HepG2 (cell line): ENCODE measurements around the gene BABAM1. TPM values are rescaled to one million over a fixed set of nuclear protein-coding genes. Genes with fewer than 3 reads are reported as not detected.
A peak's percentile ranks its signal among the peaks of the same experiment; 100 is the strongest.

Source experiments
- ATAC-seq: fragments of 200-7000 bp; cut with Tn5 transposase; 3 replicates; pipeline ENCODE4 v1.9.1; 2020; ENCODE audit warnings: mild to moderate bottlenecking, moderate library complexity
- BruUV-seq: library from RNA; stranded (reverse); fragments of 400-500 nt; replicated peaks from 2 replicates; lab custom pipeline; 2021; lab: Mats Ljungman, UMichigan
- CTCF ChIA-PET: fragments of 300-600 bp; formaldehyde crosslinking; extraction: SDS; loops from one replicate; lab custom pipeline; 2021; ENCODE audit warnings: low total read pairs, inconsistent platforms, low intra/inter-chr PET ratio; lab: Yijun Ruan, JAX
- POLR2A ChIA-PET: fragments of 350-600 bp; sonication (Branson Sonifier 250); formaldehyde crosslinking; loops from one replicate; lab custom pipeline; 2020; ENCODE audit warnings: antibody characterized with exemption, inconsistent platforms; lab: Yijun Ruan, JAX
- DNase-seq: peaks from one replicate; pipeline ENCODE4 v3.0.0-alpha.2; 2015; ENCODE audit warnings: low spot score
- FAIRE-seq: peaks from 3 replicates; lab custom pipeline; 2011; peaks lifted over from hg19 to GRCh38; lab: Jason Lieb, UNC
- H2AFZ ChIP-seq: one replicate; pipeline ENCODE4 v1.6.1; 2011; ENCODE audit warnings: low read length, inconsistent platforms
- H3K27ac ChIP-seq: fragments of 300-600 bp; 3 replicates; pipeline ENCODE4 v1.8.0; 2011; ENCODE audit warnings: mixed run types, mild to moderate bottlenecking, mixed read lengths, low read length, inconsistent platforms; ENCODE audit not compliant: insufficient read depth; ENCODE audit errors: extremely low read length
- H3K27me3 ChIP-seq, 2 experiments: fragments of 200-600 bp in 1 of 2; 2 replicates in 1 of 2; 3 replicates in 1 of 2; pipeline versions ENCODE4 v1.6.0 to v1.8.0; 2011; ENCODE audit warnings: low read length in 2 of 2, mild to moderate bottlenecking in 2 of 2, moderate library complexity in 2 of 2, inconsistent platforms in 1 of 2; ENCODE audit not compliant: insufficient read depth in 2 of 2, control insufficient read depth in 1 of 2
- H3K36me3 ChIP-seq, 2 experiments: fragments of 200-600 bp in 1 of 2; replicated peaks in 1 of 2; 2 replicates in 1 of 2; 3 replicates in 1 of 2; pipeline versions ENCODE4 v1.5.1 to v1.8.0; 2011; ENCODE audit warnings: low read length in 2 of 2, inconsistent platforms in 1 of 2; ENCODE audit not compliant: insufficient read depth in 2 of 2, control insufficient read depth in 1 of 2
- H3K4me1 ChIP-seq: 2 replicates; pipeline ENCODE4 v1.5.1; 2012; ENCODE audit warnings: low read length, inconsistent platforms; ENCODE audit not compliant: insufficient read depth
- H3K4me2 ChIP-seq: 2 replicates; pipeline ENCODE4 v1.6.0; 2011; ENCODE audit warnings: low read depth, low read length, inconsistent platforms
- H3K4me3 ChIP-seq, 3 experiments: fragments of 200-600 bp in 1 of 3; sonication (generic), shearing (Covaris generic) in 1 of 3; replicated peaks in 1 of 3; 2 replicates each; pipeline ENCODE4 v1.5.1; 2011 to 2016; ENCODE audit warnings: low read length in 3 of 3, inconsistent platforms in 2 of 3, low read depth in 2 of 3, mild to moderate bottlenecking in 2 of 3, control low read depth in 1 of 3, mixed read lengths in 1 of 3; ENCODE audit not compliant: insufficient read depth in 1 of 3
- H3K79me2 ChIP-seq: one replicate; pipeline ENCODE4 v1.6.1; 2011; ENCODE audit warnings: low read length, inconsistent platforms; ENCODE audit not compliant: insufficient read depth
- H3K9ac ChIP-seq: 2 replicates; pipeline ENCODE4 v1.6.0; 2011; ENCODE audit warnings: mild to moderate bottlenecking, low read depth, low read length, inconsistent platforms; ENCODE audit not compliant: insufficient read depth
- H3K9me3 ChIP-seq: 2 replicates; pipeline ENCODE4 v1.5.1; 2012; ENCODE audit warnings: mild to moderate bottlenecking, low read length
- H4K20me1 ChIP-seq: 2 replicates; pipeline ENCODE4 v1.6.0; 2011; ENCODE audit warnings: inconsistent platforms, mild to moderate bottlenecking, low read length, moderate library complexity; ENCODE audit not compliant: insufficient read depth
- CAMTA2 ChIP-seq: sonication (generic); formaldehyde crosslinking; IDR thresholded peaks from 2 replicates; pipeline ENCODE4 v1.4.0; 2020; ENCODE audit warnings: mild to moderate bottlenecking, missing genetic modification reagents, borderline replicate concordance
- FOXA1 ChIP-seq, 2 experiments: fragments of 450-650 bp in 1 of 2; sonication (generic) in 1 of 2; formaldehyde crosslinking in 1 of 2; IDR thresholded peaks; 2 replicates each; pipeline versions ENCODE4 v1.4.0 to v1.6.1; 2016 to 2020; ENCODE audit warnings: missing genetic modification reagents in 1 of 2
- HNF4A ChIP-seq: sonication (generic); formaldehyde crosslinking; IDR thresholded peaks from 2 replicates; pipeline ENCODE4 v1.4.0; 2020; ENCODE audit warnings: missing genetic modification reagents
- NCOR1 ChIP-seq: fragments of 200-600 bp; sonication (generic); IDR thresholded peaks from 2 replicates; pipeline ENCODE4 v1.7.0; 2017; ENCODE audit warnings: antibody characterized with exemption, low read length, borderline replicate concordance
- RXRB ChIP-seq: IDR thresholded peaks from 2 replicates; pipeline ENCODE4 v1.6.1; 2016; ENCODE audit warnings: borderline replicate concordance, missing genetic modification reagents, missing compliant biosample characterization
- SMC3 ChIP-seq: IDR thresholded peaks from 2 replicates; pipeline ENCODE4 v1.6.1; 2011; ENCODE audit warnings: low read length, improper control_type of control experiment
- SOX13 ChIP-seq, 3 experiments: fragments of 450-650 bp in 1 of 3; sonication (generic) in 1 of 3; formaldehyde crosslinking in 1 of 3; IDR thresholded peaks in 2 of 3; conservative IDR thresholded peaks in 1 of 3; 2 replicates each; pipeline versions ENCODE4 v1.5.0 to v1.6.1; 2016 to 2020; ENCODE audit warnings: antibody characterized with exemption in 1 of 3, mild to moderate bottlenecking in 1 of 3, missing compliant biosample characterization in 1 of 3, missing genetic modification reagents in 1 of 3, moderate library complexity in 1 of 3
- SYNCRIP ChIP-seq: fragments of 200-400 bp; formaldehyde crosslinking; IDR thresholded peaks from 2 replicates; pipeline ENCODE4 v1.6.1; 2018; ENCODE audit warnings: mild to moderate bottlenecking, low read depth, low read length; ENCODE audit not compliant: insufficient read depth
- ZNF367 ChIP-seq: sonication (generic); formaldehyde crosslinking; IDR thresholded peaks from 2 replicates; pipeline ENCODE4 v1.4.0; 2020; ENCODE audit warnings: missing genetic modification reagents, borderline replicate concordance
- ZNF670 ChIP-seq: sonication (generic); formaldehyde crosslinking; IDR thresholded peaks from 2 replicates; pipeline ENCODE4 v1.8.0; 2022; ENCODE audit warnings: mild to moderate bottlenecking, missing genetic modification reagents, borderline replicate concordance
- WGBS: methylation state at CpG from one replicate; pipeline ENCODE4 v1.1.6; 2017; ENCODE audit warnings: low lambda C conversion rate; 5-methylcytosine and 5-hydroxymethylcytosine counted together
- in situ Hi-C: cut with HindIII; loops from 2 replicates; pipeline ENCODE4 v1.10.0; 2017; ENCODE audit warnings: low pct_unique_long_range_greater_than_20kb; ENCODE audit not compliant: extremely low pct_ligation_motif_present
- intact Hi-C: fragments of 100-400 bp; cut with micrococcal nuclease; formaldehyde crosslinking; loops from one replicate; pipeline ENCODE4 v1.10.0; 2022; ENCODE audit not compliant: unreplicated experiment
- polyA plus RNA-seq, 8 experiments: library from polyadenylated mRNA; depleted of rRNA in 3 of 8; stranded (reverse) in 7 of 8; unstranded in 1 of 8; fragments of >200 nt; fragmentation: Illumina TruSeq in 4 of 8; extraction: Trizol in 4 of 8; gene quantifications; 2 replicates each; pipeline versions ENCODE4 v1.2.1 to v1.2.3, GENCODE V29; 2011 to 2016; ENCODE audit warnings: low read depth in 4 of 8, missing spikeins in 1 of 8, mixed read lengths in 1 of 8; ENCODE audit not compliant: insufficient read depth in 1 of 8
- total RNA-seq, 5 experiments: library from RNA; depleted of rRNA; stranded (reverse); fragments of >200 nt; fragmentation: Illumina TruSeq; extraction: Trizol; gene quantifications; 2 replicates each; pipeline ENCODE4 v1.2.3, GENCODE V29; 2016; ENCODE audit warnings: low read depth in 1 of 5
- TF ChIP-seq, protein P1 (sequence below): sonication (generic); formaldehyde crosslinking; IDR thresholded peaks from 2 replicates; pipeline ENCODE4 v1.5.0; 2020; ENCODE audit warnings: mild to moderate bottlenecking, low read depth, missing genetic modification reagents, borderline replicate concordance

BABAM1 gene
- total and polyA plus RNA-seq, 2 of the 13 experiments (the other 11 are each of a cell fraction or from before 2014, with no cell fraction given), result 70.0 to 82.0 TPM

DNA sequence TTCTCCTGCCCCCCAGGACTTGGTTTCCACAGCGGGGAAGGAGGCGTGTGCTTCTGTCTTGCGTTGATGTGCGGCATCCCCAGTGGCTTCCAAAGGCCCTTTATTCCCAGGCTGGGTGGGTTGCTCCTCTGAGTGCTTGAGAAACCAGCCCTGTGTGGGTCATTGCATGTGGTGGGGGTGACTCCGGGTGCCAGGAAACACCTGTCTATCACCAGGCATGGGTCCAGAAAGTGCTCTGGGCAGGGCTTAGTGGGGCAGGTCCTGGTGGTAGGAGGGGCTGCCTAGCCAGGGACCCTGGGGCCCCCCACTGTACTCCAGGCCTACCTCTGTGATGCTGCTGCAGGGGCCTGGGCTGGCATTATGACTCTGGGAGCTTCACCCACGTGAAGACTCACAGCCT, 51.7 kb downstream of the BABAM1 start (continued):
- TF ChIP-seq ZNF367 (CRISPR knock-in tag) (no peak), SYNCRIP (no peak), FOXA1 (IDR thresholded peaks at IDR 0.05) (no peak), FOXA1 (CRISPR knock-in tag; IDR thresholded peaks at IDR 0.05) (no peak), ZNF670 (CRISPR knock-in tag) (no peak), SMC3 (no peak)
- TF ChIP-seq, all 625 proteins: peak for 0

DNA sequence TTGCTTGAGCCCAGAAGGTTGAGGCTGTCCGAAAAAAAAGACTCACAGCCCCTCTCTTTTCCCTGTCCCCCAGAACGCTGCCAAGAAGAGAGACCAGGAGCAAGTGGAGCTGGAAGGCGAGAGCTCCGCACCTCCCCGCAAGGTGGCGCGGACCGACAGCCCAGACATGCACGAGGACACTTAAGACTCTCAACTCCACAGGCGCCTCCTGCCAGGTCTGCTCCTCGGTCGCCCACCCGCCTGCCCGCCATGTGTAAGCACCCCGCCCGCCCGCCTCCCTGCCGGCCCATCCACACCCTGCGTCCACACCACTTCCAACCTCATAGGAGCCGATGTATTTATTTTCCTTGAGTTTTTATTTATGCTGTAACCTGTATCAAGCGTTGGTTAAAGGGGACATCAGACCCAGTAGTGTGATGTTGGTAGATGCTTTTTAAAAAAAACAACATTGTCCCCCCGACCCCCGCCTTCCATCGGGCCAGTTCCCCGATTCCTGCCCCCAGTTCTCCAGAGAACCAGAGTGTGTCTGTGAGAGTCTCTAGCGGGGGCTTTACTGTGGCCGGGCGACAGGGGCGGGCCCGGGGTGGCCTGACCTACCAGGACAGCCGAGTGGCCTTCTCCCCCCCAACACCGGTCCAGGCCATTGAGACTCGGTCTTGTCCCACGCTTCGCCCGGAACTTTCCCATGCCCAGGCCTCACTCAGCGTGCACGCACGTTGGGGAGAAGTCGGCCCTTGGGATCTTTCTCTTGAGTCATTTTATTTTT, 52.4 kb downstream of the BABAM1 start:
- TSS peak; percentile 53 for BruUV-seq
- Histone ChIP-seq H3K4me2 (no peak overlapping the region), H3K9me3 (no peaks in the 10 kb centered on the region), H3K4me1 (no peaks in the 10 kb centered on the region), H3K9ac (no peak overlapping the region), H4K20me1 (no peaks in the 10 kb centered on the region), H3K4me3 (no peak overlapping the region), H3K27me3 (no peaks in the 10 kb centered on the region), H3K36me3 (peaks cover 12 to 35% of the 10 kb centered on the region in 2 experiments; a peak in 4 of 5 replicates), H3K27ac (no peak overlapping the region), H3K79me2 (no peaks in the 10 kb centered on the region), H2AFZ (no peak overlapping the region)
- POLR2A ChIA-PET, result no interaction called here
- 95% methylated on average over 40 of the region's 40 CpGs for WGBS
- DNase-seq, result no peak
- intact Hi-C loops, result no loop called here
- in situ Hi-C loops, result no loop called here
- FAIRE-seq, result no peak
- TF ChIP-seq NCOR1, result no peak
- TF ChIP-seq RXRB (CRISPR knock-in tag), result no peak
- TF ChIP-seq, protein P1, sequence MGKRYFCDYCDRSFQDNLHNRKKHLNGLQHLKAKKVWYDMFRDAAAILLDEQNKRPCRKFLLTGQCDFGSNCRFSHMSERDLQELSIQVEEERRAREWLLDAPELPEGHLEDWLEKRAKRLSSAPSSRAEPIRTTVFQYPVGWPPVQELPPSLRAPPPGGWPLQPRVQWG (CRISPR knock-in tag), result no peak
- no peak for TF ChIP-seq HNF4A (CRISPR knock-in tag)
- no peak for TF ChIP-seq CAMTA2 (CRISPR knock-in tag)
- TF ChIP-seq SOX13 (IDR thresholded peaks at IDR 0.05), result no peak
- TF ChIP-seq SOX13 (CRISPR knock-in tag; conservative IDR thresholded peaks at IDR 0.05 in 1 of 2, IDR thresholded peaks at IDR 0.05 in 1 of 2), result no peak
- CTCF ChIA-PET, result no interaction called here
- no peak for ATAC-seq
